ENCODE measurements around the gene CIROP. TPM values are rescaled to one million over a fixed set of nuclear protein-coding genes. Genes with fewer than 3 reads are reported as not detected.

CIROP gene
- total and polyA plus RNA-seq, 10 donors: not detected

DNA sequence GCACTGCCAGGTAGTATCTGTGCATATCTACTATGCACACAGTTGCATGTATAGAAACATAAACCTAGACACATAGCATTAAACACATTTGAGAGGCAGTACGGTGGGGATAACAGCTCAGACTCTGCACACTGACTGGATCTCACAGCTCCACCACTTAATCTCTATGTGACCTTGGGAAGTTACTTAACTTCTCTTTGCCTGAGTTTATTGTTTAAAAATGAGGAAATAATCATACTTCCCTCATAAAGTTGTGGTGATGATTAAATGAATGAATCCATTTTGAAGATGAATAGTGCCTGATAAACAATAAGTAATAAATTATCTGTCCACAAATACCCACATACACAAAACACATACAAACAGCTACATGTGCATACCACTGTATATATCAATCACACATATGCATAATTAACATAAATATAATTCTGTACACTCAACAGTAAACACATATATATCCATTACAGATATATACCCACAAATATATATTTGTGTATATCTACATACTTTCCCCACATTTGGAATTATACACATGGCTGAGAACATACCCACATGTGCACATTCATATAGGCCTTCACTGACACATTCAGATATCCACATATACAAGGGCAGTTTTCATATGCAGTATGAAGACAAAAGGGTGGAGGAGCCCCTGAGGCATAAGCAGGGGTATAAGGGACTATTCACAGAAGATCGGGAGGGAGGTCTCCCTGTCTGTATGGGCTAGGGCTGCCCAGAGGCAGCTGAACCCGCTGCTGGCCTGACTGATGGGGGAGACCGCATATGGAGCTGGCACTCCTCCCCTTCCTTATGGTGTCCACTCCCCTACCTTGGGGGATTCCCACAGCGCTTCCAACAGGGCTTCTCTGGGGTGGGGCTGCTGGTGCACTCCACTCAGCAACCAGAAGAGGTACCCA is 53.4 kb downstream of the CIROP start:
- no peaks in the 10 kb centered on the region for H3K9me3 ChIP-seq
- no peak for DNase-seq
- peaks cover 2 to 22% (median 7%) of the 10 kb centered on the region in 6 donors for H3K4me1 ChIP-seq
- peaks cover 0 to 5% (median 0%) of the 10 kb centered on the region in 7 donors for H3K27me3 ChIP-seq (replicated peaks in 1 of 7)
- intact Hi-C loops (cut with DNase I; ENCODE audit: low total_unique reads): no loop called here
- TF ChIP-seq POLR2A (IDR thresholded peaks at IDR 0.05) (no peak), POLR2AphosphoS5 (IDR thresholded peaks at IDR 0.05) (no peak)
- TF ChIP-seq, protein P1, sequence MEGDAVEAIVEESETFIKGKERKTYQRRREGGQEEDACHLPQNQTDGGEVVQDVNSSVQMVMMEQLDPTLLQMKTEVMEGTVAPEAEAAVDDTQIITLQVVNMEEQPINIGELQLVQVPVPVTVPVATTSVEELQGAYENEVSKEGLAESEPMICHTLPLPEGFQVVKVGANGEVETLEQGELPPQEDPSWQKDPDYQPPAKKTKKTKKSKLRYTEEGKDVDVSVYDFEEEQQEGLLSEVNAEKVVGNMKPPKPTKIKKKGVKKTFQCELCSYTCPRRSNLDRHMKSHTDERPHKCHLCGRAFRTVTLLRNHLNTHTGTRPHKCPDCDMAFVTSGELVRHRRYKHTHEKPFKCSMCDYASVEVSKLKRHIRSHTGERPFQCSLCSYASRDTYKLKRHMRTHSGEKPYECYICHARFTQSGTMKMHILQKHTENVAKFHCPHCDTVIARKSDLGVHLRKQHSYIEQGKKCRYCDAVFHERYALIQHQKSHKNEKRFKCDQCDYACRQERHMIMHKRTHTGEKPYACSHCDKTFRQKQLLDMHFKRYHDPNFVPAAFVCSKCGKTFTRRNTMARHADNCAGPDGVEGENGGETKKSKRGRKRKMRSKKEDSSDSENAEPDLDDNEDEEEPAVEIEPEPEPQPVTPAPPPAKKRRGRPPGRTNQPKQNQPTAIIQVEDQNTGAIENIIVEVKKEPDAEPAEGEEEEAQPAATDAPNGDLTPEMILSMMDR (IDR thresholded peaks at IDR 0.05 in 8 of 11, conservative IDR thresholded peaks at IDR 0.05 in 3 of 11): no peak
- no peak overlapping the region for H3K4me3 ChIP-seq
- H3K27ac ChIP-seq: no peak overlapping the region
- WGBS, 5 donors: 77 to 87% (median 81%) methylated on average over 5 of the region's 5 CpGs
- no peaks in the 10 kb centered on the region for H3K36me3 ChIP-seq

Other genes with a start within 250 kb of the CIROP start
- gene LRP10, start 233.2 kb downstream of the CIROP start, total RNA-seq: 100 to 1,000 TPM in 6 of 7 donors, 10 to 100 TPM in 1; 99.6 to 205 (median 110) TPM
- 10 to 100 TPM in 1 of 3 donors, 1 to 10 TPM in 2; 7.9 to 22.3 (median 8.9) TPM for gene LRP10, start 233.2 kb downstream of the CIROP start, polyA plus RNA-seq
- gene REM2, start 221.8 kb downstream of the CIROP start, total RNA-seq: 1 to 10 TPM; 1.4 to 5.8 (median 3.0) TPM
- 1 to 10 TPM; 2.2 to 5.2 (median 3.4) TPM for gene REM2, start 221.8 kb downstream of the CIROP start, polyA plus RNA-seq
- 100 to 1,000 TPM in 4 of 7 donors, 10 to 100 TPM in 3; 84.9 to 875 (median 103) TPM for gene RBM23, start 185.8 kb downstream of the CIROP start, total RNA-seq
- 10 to 100 TPM; 19.0 to 40.3 (median 32.7) TPM for gene RBM23, start 185.8 kb downstream of the CIROP start, polyA plus RNA-seq
- 10 to 100 TPM; 31.1 to 44.7 (median 40.6) TPM for gene PRMT5, start 175.6 kb downstream of the CIROP start, total RNA-seq
- 10 to 100 TPM; 18.6 to 30.6 (median 24.9) TPM for gene PRMT5, start 175.6 kb downstream of the CIROP start, polyA plus RNA-seq
- gene HAUS4, start 147.9 kb downstream of the CIROP start, total RNA-seq: 10 to 100 TPM; 37.7 to 83.5 (median 50.6) TPM
- gene HAUS4, start 147.9 kb downstream of the CIROP start, polyA plus RNA-seq: 10 to 100 TPM; 21.1 to 44.3 (median 31.5) TPM
- gene AJUBA, start 122.4 kb downstream of the CIROP start, total RNA-seq: 10 to 100 TPM in 1 of 7 donors, 1 to 10 TPM in 6; 1.4 to 11.0 (median 5.3) TPM
- 1 to 10 TPM in 1 of 3 donors, under 1 TPM in 2; 0.63 to 2.1 (median 0.68) TPM for gene AJUBA, start 122.4 kb downstream of the CIROP start, polyA plus RNA-seq
- gene C14orf93, start 94.8 kb downstream of the CIROP start, total RNA-seq: 10 to 100 TPM in 6 of 7 donors, 1 to 10 TPM in 1; 7.3 to 27.0 (median 11.3) TPM
- gene C14orf93, start 94.8 kb downstream of the CIROP start, polyA plus RNA-seq: 1 to 10 TPM; 7.5 to 8.8 (median 8.0) TPM
- 10 to 100 TPM; 43.1 to 72.3 (median 55.1) TPM for gene PSMB5, start 70.1 kb downstream of the CIROP start, total RNA-seq
- 10 to 100 TPM; 36.5 to 80.1 (median 60.9) TPM for gene PSMB5, start 70.1 kb downstream of the CIROP start, polyA plus RNA-seq
- gene PSMB11, start 62.8 kb downstream of the CIROP start, total RNA-seq: not detected
- gene PSMB11, start 62.8 kb downstream of the CIROP start, polyA plus RNA-seq: under 1 TPM in 1 of 3 donors, not detected in 2; 0.03 TPM
- 1 to 10 TPM; 2.6 to 9.4 (median 6.5) TPM for gene CDH24, start 47.5 kb downstream of the CIROP start, total RNA-seq
- 1 to 10 TPM; 1.3 to 6.3 (median 3.1) TPM for gene CDH24, start 47.5 kb downstream of the CIROP start, polyA plus RNA-seq
- gene ACIN1, start 9.9 kb downstream of the CIROP start, total RNA-seq: 100 to 1,000 TPM; 148 to 228 (median 211) TPM
- gene ACIN1, start 9.9 kb downstream of the CIROP start, polyA plus RNA-seq: 100 to 1,000 TPM in 2 of 3 donors, 10 to 100 TPM in 1; 59.2 to 126 (median 119) TPM
- gene C14orf119, start 9.5 kb downstream of the CIROP start, total RNA-seq: 10 to 100 TPM; 34.3 to 43.2 (median 37.8) TPM
- gene C14orf119, start 9.5 kb downstream of the CIROP start, polyA plus RNA-seq: 10 to 100 TPM; 28.0 to 47.0 (median 40.2) TPM
- 1 to 10 TPM in 4 of 7 donors, under 1 TPM in 3; 0.64 to 9.6 (median 1.6) TPM for gene CEBPE, start 14.3 kb upstream of the CIROP start, total RNA-seq
- gene CEBPE, start 14.3 kb upstream of the CIROP start, polyA plus RNA-seq: 1 to 10 TPM; 1.2 to 3.5 (median 1.3) TPM
- 100 to 1,000 TPM in 1 of 7 donors, 10 to 100 TPM in 6; 23.5 to 106 (median 68.0) TPM for gene SLC7A8, start 78.7 kb upstream of the CIROP start, total RNA-seq
- gene SLC7A8, start 78.7 kb upstream of the CIROP start, polyA plus RNA-seq: 1 to 10 TPM; 3.5 to 8.7 (median 6.7) TPM
- not detected for gene RNF212B, start 132.9 kb upstream of the CIROP start, total RNA-seq
- gene RNF212B, start 132.9 kb upstream of the CIROP start, polyA plus RNA-seq: not detected
- 10 to 100 TPM in 2 of 7 donors, 1 to 10 TPM in 5; 7.3 to 13.0 (median 9.1) TPM for gene HOMEZ, start 181.1 kb upstream of the CIROP start, total RNA-seq
- 1 to 10 TPM; 3.1 to 5.4 (median 5.0) TPM for gene HOMEZ, start 181.1 kb upstream of the CIROP start, polyA plus RNA-seq
- 10 to 100 TPM; 18.6 to 31.7 (median 20.8) TPM for gene PPP1R3E, start 197.9 kb upstream of the CIROP start, total RNA-seq
- gene PPP1R3E, start 197.9 kb upstream of the CIROP start, polyA plus RNA-seq: 10 to 100 TPM; 22.1 to 36.7 (median 30.3) TPM
- 10 to 100 TPM; 16.7 to 34.6 (median 24.9) TPM for gene BCL2L2, start 201.8 kb upstream of the CIROP start, total RNA-seq
- 10 to 100 TPM in 1 of 3 donors, 1 to 10 TPM in 2; 5.4 to 19.2 (median 7.5) TPM for gene BCL2L2, start 201.8 kb upstream of the CIROP start, polyA plus RNA-seq
- gene PABPN1, start 216.5 kb upstream of the CIROP start, total RNA-seq: 100 to 1,000 TPM in 4 of 7 donors, 10 to 100 TPM in 3; 52.1 to 152 (median 132) TPM
- gene PABPN1, start 216.5 kb upstream of the CIROP start, polyA plus RNA-seq: 100 to 1,000 TPM; 118 to 146 (median 132) TPM
- gene SLC22A17, start 247.9 kb upstream of the CIROP start, total RNA-seq: 10 to 100 TPM in 2 of 7 donors, 1 to 10 TPM in 5; 7.1 to 13.7 (median 8.3) TPM
- gene SLC22A17, start 247.9 kb upstream of the CIROP start, polyA plus RNA-seq: 1 to 10 TPM; 5.1 to 7.1 (median 6.3) TPM